Brain microvascular endothelial cell (primary cell): Measurements from ENCODE around the gene UVSSA.
"Not testable (repeated sequence)": the region's sequence is repeated elsewhere in the genome, so short reads cannot be mapped to it uniquely, and the experiment has no call there.

Experiments
- DNase-seq: peaks from one replicate; pipeline ENCODE4 v3.0.0-alpha.2; 2020
- H3K27ac ChIP-seq: fragments of 250-450 bp; sonication (Bioruptor Pico); 2 replicates; pipeline ENCODE4 v1.5.1; 2020; ENCODE audit warnings: mild to moderate bottlenecking, moderate library complexity
- H3K27me3 ChIP-seq: fragments of 250-450 bp; sonication (Bioruptor Pico); replicated peaks from 2 replicates; pipeline ENCODE4 v1.5.1; 2020; ENCODE audit warnings: mild to moderate bottlenecking
- H3K36me3 ChIP-seq: fragments of 250-450 bp; sonication (Bioruptor Pico); replicated peaks from 2 replicates; pipeline ENCODE4 v1.5.1; 2020; ENCODE audit warnings: mild to moderate bottlenecking
- H3K4me3 ChIP-seq: 2 replicates; pipeline ENCODE4 v1.5.1; 2011; ENCODE audit warnings: low read depth, mild to moderate bottlenecking, control low read depth, low read length, moderate library complexity
- CTCF ChIP-seq: IDR thresholded peaks from 2 replicates; pipeline ENCODE4 v1.5.1; 2011; ENCODE audit warnings: low read depth, mild to moderate bottlenecking, moderate library complexity, low read length, control low read depth, inconsistent platforms; ENCODE audit errors: missing control alignments
- in situ Hi-C: cut with HindIII; loops from 2 replicates; pipeline ENCODE4 v1.10.0; 2017; ENCODE audit warnings: low sequenced_read_pairs, low pct_ligation_motif_present

UVSSA gene

DNA sequence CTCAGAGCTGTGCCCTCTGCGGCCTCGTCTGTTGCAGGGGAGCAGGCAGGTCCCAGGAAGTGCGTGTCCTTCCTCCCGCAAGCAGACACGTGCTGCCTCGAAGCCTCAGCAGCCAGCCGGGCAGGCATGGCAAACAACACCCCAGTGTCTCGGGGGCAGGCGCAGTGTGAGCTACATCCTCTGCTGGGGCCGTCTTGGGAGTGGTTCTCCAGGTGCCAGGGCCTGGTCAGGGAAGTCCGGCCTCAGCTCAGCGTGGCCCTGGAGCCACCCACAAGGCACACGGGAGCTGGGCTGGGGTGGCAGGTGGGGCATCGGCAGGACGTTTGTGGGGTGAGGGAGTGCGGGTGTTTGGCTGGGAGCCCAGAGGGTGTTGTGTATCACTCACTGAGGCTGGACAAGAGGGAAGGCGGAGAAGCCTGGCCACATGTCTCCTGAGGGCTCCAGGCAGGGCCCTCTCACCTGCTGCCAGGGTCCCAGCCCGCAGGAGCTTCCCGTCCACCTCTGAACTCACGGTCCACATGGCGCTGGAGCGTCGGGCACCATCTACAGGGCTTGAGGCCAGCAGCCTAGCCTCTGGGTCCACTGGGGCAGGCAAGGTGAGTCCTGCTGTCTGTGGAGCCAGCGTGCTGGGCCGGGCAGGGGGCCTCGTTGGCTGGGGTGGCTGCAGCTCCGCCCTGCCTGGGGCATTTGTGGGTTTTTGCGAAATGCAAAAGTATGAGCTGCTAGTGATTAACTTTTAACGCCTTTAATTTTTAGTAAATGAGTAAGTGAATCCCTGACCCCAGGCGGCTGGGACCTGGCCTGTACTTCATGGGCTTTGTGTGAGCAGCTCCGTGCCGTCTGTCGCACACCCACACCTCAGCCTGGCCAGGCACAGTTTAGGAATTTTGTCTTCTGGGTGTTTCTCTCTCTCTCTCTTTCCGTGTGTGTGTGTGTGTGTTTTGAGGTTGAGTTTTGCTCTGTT is 17.3 kb upstream of the UVSSA start:
- in situ Hi-C loops, result no loop called here
- no peak overlapping the region for H3K4me3 ChIP-seq
- no peak for TF ChIP-seq CTCF
- H3K27ac ChIP-seq, result no peak overlapping the region
- H3K36me3 ChIP-seq, result peaks cover 52% of the 10 kb centered on the region
- no peaks in the 10 kb centered on the region for H3K27me3 ChIP-seq
- no peak for DNase-seq

DNA sequence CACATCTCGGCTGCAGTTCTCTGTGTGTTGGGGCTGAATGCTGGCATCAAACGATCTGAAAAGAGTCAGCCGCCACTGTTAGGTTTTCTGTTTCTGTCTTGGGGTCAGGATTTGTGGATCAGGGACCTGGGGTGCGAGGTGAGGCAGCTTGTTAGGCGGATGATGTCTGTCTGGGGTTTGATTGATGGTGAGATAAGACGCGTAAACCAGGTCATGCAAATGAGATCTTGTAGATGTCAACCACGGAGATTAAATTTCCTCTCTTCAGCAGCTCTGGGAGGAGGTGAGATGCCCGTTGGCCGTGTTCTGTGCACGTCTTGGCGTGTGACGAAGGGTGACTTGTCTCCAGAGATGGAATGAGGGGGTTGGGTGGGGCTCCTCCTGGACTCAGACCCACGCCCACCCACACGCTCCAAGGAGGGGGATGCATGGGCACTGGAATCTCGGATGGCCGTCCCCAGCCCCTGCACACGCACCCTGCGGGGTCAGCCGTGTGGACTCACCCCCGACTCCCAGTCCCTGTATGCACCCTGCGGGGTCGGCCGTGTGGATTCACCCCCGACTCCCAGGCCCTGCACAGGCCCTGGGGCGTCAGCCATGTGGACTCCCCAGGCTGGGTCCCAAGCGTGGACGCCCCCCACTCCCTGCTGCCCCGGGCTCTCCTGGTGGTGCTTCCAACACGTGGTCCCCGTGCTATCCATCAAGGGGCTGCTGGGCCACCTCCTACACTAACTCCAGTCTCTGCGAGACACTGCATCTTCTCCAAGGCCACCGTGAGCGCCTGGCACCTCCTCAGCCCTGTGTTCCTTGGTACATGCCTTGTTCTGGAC is 16.0 kb upstream of the UVSSA start:
- H3K27ac ChIP-seq, result no peak overlapping the region
- no peaks in the 10 kb centered on the region for H3K27me3 ChIP-seq
- no peak for TF ChIP-seq CTCF
- DNase-seq, result no peak
- H3K36me3 ChIP-seq, result peaks cover 47% of the 10 kb centered on the region
- no peak overlapping the region for H3K4me3 ChIP-seq
- in situ Hi-C loops, result no loop called here

DNA sequence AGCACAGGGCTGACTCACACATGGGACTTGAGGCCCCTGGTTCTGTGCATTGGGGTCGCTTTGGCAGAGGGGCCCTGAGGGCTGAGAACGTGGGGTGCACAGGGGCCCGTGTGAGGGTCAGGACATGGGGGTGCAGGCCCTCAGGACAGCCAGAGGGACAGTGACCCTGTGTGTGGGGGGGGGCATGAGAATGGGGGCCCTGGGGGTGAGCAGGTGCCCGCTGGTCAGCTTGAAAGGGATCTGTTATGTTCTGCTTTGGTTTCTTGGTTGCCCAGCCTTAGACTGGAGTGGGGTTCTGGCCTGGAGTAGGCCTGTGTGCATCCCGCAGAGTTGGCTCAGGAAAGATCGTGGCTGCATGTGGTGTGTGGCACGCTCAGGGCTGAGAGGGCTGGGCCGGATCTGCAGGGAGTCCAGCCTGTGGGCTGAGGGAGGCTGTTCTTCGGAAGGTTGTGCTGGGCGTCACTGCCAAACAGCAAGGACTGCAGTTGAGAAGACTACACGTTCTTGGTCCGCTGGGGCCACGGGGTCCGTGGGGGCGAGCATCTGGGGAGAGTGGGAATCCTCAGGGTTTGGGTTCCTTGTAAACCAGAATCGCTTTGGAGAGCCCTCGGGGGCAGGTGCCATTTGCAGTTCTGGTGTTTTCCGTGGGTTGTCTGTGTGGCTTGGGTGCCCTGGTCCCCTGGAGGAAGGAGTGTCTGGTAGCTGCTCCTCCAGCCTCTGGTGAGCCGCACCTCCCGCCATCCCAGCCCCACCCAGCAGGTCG is 15.2 kb upstream of the UVSSA start:
- H3K4me3 ChIP-seq, result no peak overlapping the region
- DNase-seq, result no peak
- TF ChIP-seq CTCF, result no peak
- no peaks in the 10 kb centered on the region for H3K27me3 ChIP-seq
- H3K27ac ChIP-seq, result no peak overlapping the region
- peaks cover 51% of the 10 kb centered on the region for H3K36me3 ChIP-seq
- in situ Hi-C loops, result no loop called here

GRCh38 chr4:1332686-1333085 is 14.3 kb upstream of the UVSSA start:
- Histone ChIP-seq H3K27me3 (no peaks in the 10 kb centered on the region), H3K36me3 (peaks cover 52% of the 10 kb centered on the region), H3K27ac (no peak overlapping the region), H3K4me3 (no peak overlapping the region)
- DNase-seq, result no peak
- in situ Hi-C loops, result no loop called here
- TF ChIP-seq CTCF, result no peak

DNA sequence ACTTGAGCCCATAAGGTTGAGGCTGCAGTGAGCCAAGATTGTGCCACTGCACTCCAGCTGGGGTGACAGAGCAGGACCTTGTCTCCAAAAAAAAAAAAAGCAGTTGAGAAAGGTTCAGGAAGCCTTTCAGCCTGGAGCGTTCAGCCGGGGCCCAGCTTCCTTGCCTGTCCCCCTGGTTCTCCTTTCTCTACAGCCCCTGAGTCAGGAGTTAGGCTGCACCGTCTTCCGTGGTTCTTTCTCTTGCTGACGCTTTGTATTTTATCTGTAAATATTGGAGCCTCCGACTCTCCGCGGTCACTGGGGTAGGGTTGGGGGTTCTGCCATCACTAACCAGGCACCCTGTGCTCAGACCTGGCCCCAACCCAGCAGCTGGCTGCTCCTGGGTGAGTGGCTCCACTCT is 13.8 kb upstream of the UVSSA start:
- TF ChIP-seq CTCF, result no peak
- Histone ChIP-seq H3K36me3 (peaks cover 52% of the 10 kb centered on the region), H3K4me3 (no peak overlapping the region), H3K27ac (no peak overlapping the region), H3K27me3 (no peaks in the 10 kb centered on the region)
- DNase-seq, result no peak
- in situ Hi-C loops, result no loop called here

GRCh38 chr4:1333851-1334578 is 13.0 kb upstream of the UVSSA start:
- H3K27me3 ChIP-seq, H3K27ac ChIP-seq, H3K4me3 ChIP-seq, in situ Hi-C loops, DNase-seq: not testable (repeated sequence)
- peaks cover 49% of the 10 kb centered on the region for H3K36me3 ChIP-seq
